Duodenal mucosa (tissue), 2 donors: ENCODE data around the gene LIN52.

Experiments used
- H3K27ac ChIP-seq: one replicate; pipeline ENCODE4 v1.7.0; 2013; ENCODE audit warnings: low read depth, low read length
- H3K27me3 ChIP-seq, 2 donors: one replicate each; pipeline ENCODE4 v1.7.0; 2013; ENCODE audit warnings: low read length in 2 of 2, control low read depth in 1 of 2; ENCODE audit not compliant: insufficient read depth in 2 of 2, control insufficient read depth in 1 of 2
- H3K36me3 ChIP-seq, 2 donors: one replicate each; pipeline ENCODE4 v1.7.0; 2013; ENCODE audit warnings: low read length in 2 of 2, control low read depth in 1 of 2; ENCODE audit not compliant: insufficient read depth in 2 of 2, control insufficient read depth in 1 of 2
- H3K4me1 ChIP-seq, 2 donors: one replicate each; pipeline ENCODE4 v1.7.0; 2013; ENCODE audit warnings: low read length in 2 of 2, control low read depth in 1 of 2; ENCODE audit not compliant: insufficient read depth in 2 of 2, control insufficient read depth in 1 of 2
- H3K4me3 ChIP-seq, 2 donors: one replicate each; pipeline ENCODE4 v1.7.0; 2013; ENCODE audit warnings: low read length in 2 of 2, low read depth in 1 of 2
- H3K9ac ChIP-seq, 2 donors: one replicate each; pipeline ENCODE4 v1.7.0; 2013; ENCODE audit warnings: low read length in 2 of 2, low read depth in 1 of 2
- H3K9me3 ChIP-seq, 2 donors: one replicate each; pipeline ENCODE4 v1.7.0; 2013; ENCODE audit warnings: low read length in 2 of 2, control low read depth in 1 of 2; ENCODE audit not compliant: control insufficient read depth in 1 of 2

The LIN52 gene

DNA sequence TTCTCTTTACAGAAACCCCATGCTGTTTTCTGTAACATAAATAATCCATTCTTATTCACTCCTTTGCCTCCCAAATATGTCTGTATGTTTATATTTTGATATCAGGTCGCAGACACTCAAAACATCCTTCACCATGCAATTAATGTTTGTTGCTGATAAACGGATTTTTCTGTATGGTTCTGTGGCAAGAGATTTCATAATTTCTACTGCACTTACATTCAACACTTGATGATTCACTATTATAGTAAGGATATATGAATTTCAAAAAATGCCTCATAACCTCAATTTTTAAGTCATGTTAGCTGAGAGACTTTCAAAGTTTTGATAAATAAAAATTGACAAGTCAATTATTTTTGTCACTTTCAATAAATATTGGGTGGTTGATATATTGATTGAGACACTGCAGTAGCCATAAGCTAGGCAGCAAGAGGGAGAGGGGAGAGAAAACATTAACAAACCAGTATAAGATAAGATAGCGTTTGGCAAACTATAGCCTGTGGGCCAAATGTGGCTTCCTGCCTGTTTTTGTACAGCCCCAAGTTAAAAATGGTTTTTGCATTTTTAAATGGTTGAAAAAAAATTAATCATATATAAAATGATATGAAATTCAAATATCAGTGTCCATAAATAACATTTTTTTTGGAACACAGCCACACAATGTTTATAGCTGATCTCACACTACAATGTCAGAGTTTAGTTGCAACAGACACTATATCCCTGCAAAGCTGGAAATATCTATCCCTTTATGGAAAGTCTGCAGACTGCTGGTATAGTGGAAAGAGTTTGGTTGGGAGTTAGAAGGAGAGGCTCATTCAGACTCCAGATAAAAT is 18.8 kb upstream of the LIN52 start:
- no peak overlapping the region for H3K4me3 ChIP-seq
- H3K4me1 ChIP-seq = no peaks in the 10 kb centered on the region
- H3K27me3 ChIP-seq = no peaks in the 10 kb centered on the region
- no peak overlapping the region for H3K27ac ChIP-seq
- no peak overlapping the region for H3K9ac ChIP-seq
- peaks cover 10 to 22% of the 10 kb centered on the region in 2 donors for H3K36me3 ChIP-seq
- H3K9me3 ChIP-seq = no peaks in the 10 kb centered on the region

GRCh38 chr14:74077401-74077800 is 7.4 kb upstream of the LIN52 start:
- Histone ChIP-seq H3K9ac (no peak overlapping the region), H3K4me1 (peaks cover 0 to 8% of the 10 kb centered on the region in 2 donors), H3K9me3 (no peaks in the 10 kb centered on the region), H3K36me3 (peaks cover 0 to 7% of the 10 kb centered on the region in 2 donors), H3K4me3 (no peak overlapping the region), H3K27ac (no peak overlapping the region), H3K27me3 (no peaks in the 10 kb centered on the region)

GRCh38 chr14:74080820-74081460 is 3.8 kb upstream of the LIN52 start:
- H3K27ac ChIP-seq = no peak overlapping the region
- no peak overlapping the region for H3K9ac ChIP-seq
- no peaks in the 10 kb centered on the region for H3K36me3 ChIP-seq

GRCh38 chr14:74081491-74081890 is 3.3 kb upstream of the LIN52 start:
- no peak overlapping the region for H3K27ac ChIP-seq
- no peak overlapping the region for H3K4me3 ChIP-seq
- H3K27me3 ChIP-seq = no peaks in the 10 kb centered on the region
- no peak overlapping the region for H3K9ac ChIP-seq
- H3K4me1 ChIP-seq = peaks cover 21 to 24% of the 10 kb centered on the region in 2 donors
- H3K36me3 ChIP-seq = no peaks in the 10 kb centered on the region
- H3K9me3 ChIP-seq = no peaks in the 10 kb centered on the region

More at GRCh38 chr14:74080820-74081460, 3.8 kb upstream of the LIN52 start:
- Histone ChIP-seq H3K27me3 (no peaks in the 10 kb centered on the region), H3K4me1 (peaks cover 19 to 23% of the 10 kb centered on the region in 2 donors), H3K9me3 (no peaks in the 10 kb centered on the region), H3K4me3 (no peak overlapping the region)

GRCh38 chr14:74083161-74083560 is 1.6 kb upstream of the LIN52 start:
- Histone ChIP-seq H3K9ac (peak overlapping the region in 1 of 2 donors; percentile 89), H3K4me3 (peak overlapping the region; percentile 92 to 98), H3K4me1 (peaks cover 21 to 24% of the 10 kb centered on the region in 2 donors), H3K36me3 (no peaks in the 10 kb centered on the region), H3K9me3 (no peaks in the 10 kb centered on the region), H3K27me3 (no peaks in the 10 kb centered on the region), H3K27ac (no peak overlapping the region)

DNA sequence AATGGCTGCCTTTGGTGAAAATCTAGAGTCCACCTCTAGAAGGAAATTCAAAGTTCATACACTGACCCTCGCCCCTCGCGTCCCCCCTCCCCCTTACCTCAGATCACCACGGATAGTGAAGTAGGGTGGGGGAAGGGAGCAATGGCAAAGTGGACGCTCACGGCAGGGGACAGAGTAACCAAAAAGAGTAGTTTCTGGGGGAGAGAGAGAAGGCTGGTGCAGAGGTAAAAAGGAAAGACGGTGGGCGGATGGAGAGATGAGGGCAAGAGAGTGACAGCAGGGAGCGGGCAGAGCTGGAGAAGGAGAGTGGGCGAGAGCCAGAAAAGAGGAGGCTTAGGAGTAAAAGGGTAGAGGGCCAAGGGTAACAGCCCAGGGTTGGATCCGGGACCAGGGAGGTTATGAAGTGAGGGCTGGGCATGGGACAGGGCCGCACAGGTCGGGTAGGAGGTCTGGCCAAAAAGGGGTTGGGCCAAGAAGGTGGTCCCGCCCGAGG is 926 bp upstream of the LIN52 start:
- Histone ChIP-seq H3K4me1 (peaks cover 21 to 24% of the 10 kb centered on the region in 2 donors), H3K9ac (peak overlapping the region; percentile 89 to 96), H3K9me3 (no peaks in the 10 kb centered on the region), H3K4me3 (peak overlapping the region; percentile 92 to 98), H3K27me3 (no peaks in the 10 kb centered on the region), H3K36me3 (no peaks in the 10 kb centered on the region), H3K27ac (peak overlapping the region; percentile 79)

- H3K9me3 ChIP-seq = no peaks in the 10 kb centered on the region
- no peak overlapping the region for H3K27ac ChIP-seq
- H3K27me3 ChIP-seq = no peaks in the 10 kb centered on the region
- H3K4me3 ChIP-seq = peak overlapping the region; percentile 86 to 95
- H3K9ac ChIP-seq = peak overlapping the region; percentile 69 to 86
- H3K36me3 ChIP-seq = no peaks in the 10 kb centered on the region
- H3K4me1 ChIP-seq = peaks cover 21 to 24% of the 10 kb centered on the region in 2 donors
These were observed 386 bp downstream of the LIN52 start for GRCh38 chr14:74085047-74085637.

DNA sequence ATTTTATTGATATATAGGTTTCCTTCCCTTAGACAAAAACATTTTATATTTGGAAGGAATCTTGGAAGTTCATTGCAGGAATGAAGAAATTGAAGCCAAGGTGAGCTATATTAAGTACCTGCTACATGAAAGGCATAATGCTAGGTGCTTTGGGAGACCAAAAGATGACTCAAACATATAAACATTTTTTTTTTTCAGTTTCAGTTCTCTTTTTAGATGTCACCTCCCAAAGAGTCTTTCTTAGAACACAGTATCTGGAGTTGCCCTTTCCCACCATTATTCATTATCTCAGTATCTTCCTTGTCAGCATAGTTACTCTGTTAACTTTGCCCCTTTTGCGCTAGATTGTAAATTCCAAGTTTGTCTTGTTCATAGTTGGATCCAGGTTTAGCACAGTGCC is 1.1 kb downstream of the LIN52 start:
- Histone ChIP-seq H3K9me3 (no peaks in the 10 kb centered on the region), H3K27ac (no peak overlapping the region), H3K36me3 (peaks cover 0 to 4% of the 10 kb centered on the region in 2 donors), H3K4me3 (peak overlapping the region; percentile 86 to 95), H3K27me3 (no peaks in the 10 kb centered on the region), H3K4me1 (peaks cover 21% of the 10 kb centered on the region in 2 donors), H3K9ac (peak overlapping the region in 1 of 2 donors; percentile 69)

- H3K4me3 ChIP-seq = no peak overlapping the region
- no peak overlapping the region for H3K27ac ChIP-seq
- peaks cover 7 to 11% of the 10 kb centered on the region in 2 donors for H3K4me1 ChIP-seq
- H3K27me3 ChIP-seq = no peaks in the 10 kb centered on the region
- H3K9me3 ChIP-seq = no peaks in the 10 kb centered on the region
- H3K9ac ChIP-seq = no peak overlapping the region
- peaks cover 0 to 6% of the 10 kb centered on the region in 2 donors for H3K36me3 ChIP-seq
These were observed 4.7 kb downstream of the LIN52 start for GRCh38 chr14:74089251-74090020.
